ENCODE results near the gene STIP1.

DNA sequence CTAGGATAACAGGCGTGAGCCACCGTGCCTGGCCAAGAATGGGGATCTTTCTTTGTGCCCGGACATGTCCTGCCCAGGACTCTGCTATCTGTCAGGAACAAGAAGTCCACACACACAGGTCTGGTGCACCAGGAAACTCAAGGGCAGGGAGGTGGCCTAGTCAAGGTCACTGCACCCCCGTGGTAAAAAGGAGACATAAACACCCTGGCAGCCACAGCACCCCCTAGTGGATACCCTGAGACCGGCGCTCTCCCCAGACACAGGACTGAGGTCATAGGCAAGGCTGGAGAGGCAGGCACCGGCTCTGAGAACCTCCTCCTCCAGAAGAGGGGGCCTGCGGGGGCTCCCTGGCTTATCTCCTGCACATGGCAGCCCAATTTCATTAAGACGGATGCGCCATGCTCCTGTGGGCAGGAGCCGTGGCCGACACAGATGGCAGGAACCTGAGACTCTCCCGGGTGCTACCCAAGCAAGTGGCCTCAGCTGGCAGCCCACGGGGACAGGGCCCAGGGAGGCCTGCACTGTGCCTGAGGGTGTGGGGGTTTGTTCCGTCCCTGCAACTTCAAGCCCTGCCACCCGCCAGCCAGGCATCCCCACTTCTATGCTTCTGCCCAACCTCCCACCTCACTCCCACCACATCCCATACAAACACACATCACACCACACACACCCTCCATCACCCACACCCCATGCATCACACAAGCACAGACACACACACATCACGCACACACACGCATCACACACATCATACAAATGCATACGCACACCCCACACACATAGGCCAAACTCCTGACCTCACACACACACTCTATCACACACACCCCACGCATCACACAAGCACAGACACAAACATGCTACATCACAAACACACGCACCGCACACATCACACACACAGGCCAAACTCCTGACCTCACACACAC, 39.7 kb upstream of the STIP1 start:
- no peak for TF ChIP-seq EZH2 (IDR thresholded peaks at IDR 0.05; ENCODE audit: borderline replicate concordance, low read length)
- TF ChIP-seq, protein P1, sequence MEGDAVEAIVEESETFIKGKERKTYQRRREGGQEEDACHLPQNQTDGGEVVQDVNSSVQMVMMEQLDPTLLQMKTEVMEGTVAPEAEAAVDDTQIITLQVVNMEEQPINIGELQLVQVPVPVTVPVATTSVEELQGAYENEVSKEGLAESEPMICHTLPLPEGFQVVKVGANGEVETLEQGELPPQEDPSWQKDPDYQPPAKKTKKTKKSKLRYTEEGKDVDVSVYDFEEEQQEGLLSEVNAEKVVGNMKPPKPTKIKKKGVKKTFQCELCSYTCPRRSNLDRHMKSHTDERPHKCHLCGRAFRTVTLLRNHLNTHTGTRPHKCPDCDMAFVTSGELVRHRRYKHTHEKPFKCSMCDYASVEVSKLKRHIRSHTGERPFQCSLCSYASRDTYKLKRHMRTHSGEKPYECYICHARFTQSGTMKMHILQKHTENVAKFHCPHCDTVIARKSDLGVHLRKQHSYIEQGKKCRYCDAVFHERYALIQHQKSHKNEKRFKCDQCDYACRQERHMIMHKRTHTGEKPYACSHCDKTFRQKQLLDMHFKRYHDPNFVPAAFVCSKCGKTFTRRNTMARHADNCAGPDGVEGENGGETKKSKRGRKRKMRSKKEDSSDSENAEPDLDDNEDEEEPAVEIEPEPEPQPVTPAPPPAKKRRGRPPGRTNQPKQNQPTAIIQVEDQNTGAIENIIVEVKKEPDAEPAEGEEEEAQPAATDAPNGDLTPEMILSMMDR (IDR thresholded peaks at IDR 0.05; ENCODE audit: low read length) = peak; percentile 82

Measured in OCI-LY1 (cell line).